Esophagus (tissue), 2 donors: ENCODE data around the gene ALDH9A1. TPM values are rescaled to one million over a fixed set of nuclear protein-coding genes. Genes with fewer than 3 reads are reported as not detected.
"Not testable (repeated sequence)": the region's sequence is repeated elsewhere in the genome, so short reads cannot be mapped to it uniquely, and the experiment has no call there.

Experiments used
- H3K27ac ChIP-seq, 2 donors: one replicate each; pipeline ENCODE4 v1.5.1; 2013; ENCODE audit warnings: low read depth in 2 of 2, mild to moderate bottlenecking in 2 of 2, inconsistent platforms in 1 of 2, low read length in 1 of 2, moderate library complexity in 1 of 2
- H3K27me3 ChIP-seq, 2 donors: one replicate each; pipeline ENCODE4 v1.6.1; 2013; ENCODE audit warnings: low read length in 2 of 2, control low read depth in 1 of 2, mild to moderate bottlenecking in 1 of 2; ENCODE audit not compliant: insufficient read depth in 2 of 2, control insufficient read depth in 1 of 2
- H3K36me3 ChIP-seq, 2 donors: one replicate each; pipeline ENCODE4 v1.6.1; 2013; ENCODE audit warnings: low read length in 1 of 2; ENCODE audit not compliant: control insufficient read depth in 2 of 2, insufficient read depth in 2 of 2
- H3K4me1 ChIP-seq, 2 donors: one replicate each; pipeline ENCODE4 v1.6.1; 2013; ENCODE audit warnings: low read length in 1 of 2; ENCODE audit not compliant: control insufficient read depth in 2 of 2, insufficient read depth in 2 of 2
- H3K4me3 ChIP-seq, 2 donors: one replicate each; pipeline ENCODE4 v1.5.1; 2013; ENCODE audit warnings: low read length in 2 of 2, mild to moderate bottlenecking in 2 of 2, low read depth in 1 of 2, moderate library complexity in 1 of 2
- H3K9me3 ChIP-seq, 2 donors: one replicate each; pipeline ENCODE4 v1.6.1; 2013; ENCODE audit warnings: mild to moderate bottlenecking in 2 of 2, low read depth in 1 of 2, low read length in 1 of 2, moderate library complexity in 1 of 2; ENCODE audit not compliant: control insufficient read depth in 2 of 2, insufficient read depth in 1 of 2
- WGBS, 2 donors: extraction: QIAGEN DNeasy Blood & Tissue Kit; methylation state at CpG; one replicate each; pipeline ENCODE4 v1.1.7; 2013; 5-methylcytosine and 5-hydroxymethylcytosine counted together
- polyA plus RNA-seq, 2 donors: library from polyadenylated mRNA; stranded (reverse); fragments of 200-250 nt; gene quantifications; one replicate each; pipeline ENCODE4 v1.2.3, GENCODE V29; 2013
- donor health status: healthy with polysubstance abuse.
- donor health status: Bipolar disorder and iron deficiency.

Gene ALDH9A1
- polyA plus RNA-seq, 2 donors: 60.4 to 113 TPM

- Histone ChIP-seq H3K36me3 (no peaks in the 10 kb centered on the region), H3K27ac (peak overlapping the region in 1 of 2 donors; percentile 72), H3K27me3 (no peaks in the 10 kb centered on the region), H3K4me3 (peak overlapping the region in 1 of 2 donors; percentile 95), H3K4me1 (no peaks in the 10 kb centered on the region), H3K9me3 (no peaks in the 10 kb centered on the region)
- 5 to 12% methylated on average over 2 of the region's 2 CpGs for WGBS, 2 donors
These were observed 1.7 kb downstream of the ALDH9A1 start for GRCh38 chr1:165696625-165697100.

- Histone ChIP-seq H3K36me3 (no peaks in the 10 kb centered on the region), H3K9me3 (no peaks in the 10 kb centered on the region), H3K4me1 (no peaks in the 10 kb centered on the region), H3K4me3 (no peak overlapping the region), H3K27me3 (no peaks in the 10 kb centered on the region), H3K27ac (peak overlapping the region in 1 of 2 donors; percentile 42)
- 45 to 53% methylated on average over 7 of the region's 7 CpGs for WGBS, 2 donors
These were observed 3.3 kb downstream of the ALDH9A1 start for GRCh38 chr1:165695031-165695430.

- no peaks in the 10 kb centered on the region for H3K9me3 ChIP-seq
- WGBS, 2 donors: 91 to 97% methylated on average over 5 of the region's 5 CpGs
- peaks cover 0 to 3% of the 10 kb centered on the region in 2 donors for H3K36me3 ChIP-seq
- H3K4me3 ChIP-seq: no peak overlapping the region
- H3K27me3 ChIP-seq: no peaks in the 10 kb centered on the region
- no peak overlapping the region for H3K27ac ChIP-seq
- no peaks in the 10 kb centered on the region for H3K4me1 ChIP-seq
These were observed 10.3 kb downstream of the ALDH9A1 start for GRCh38 chr1:165688046-165688445.

GRCh38 chr1:165686971-165687433 lies 11.4 kb downstream of the ALDH9A1 start:
- Histone ChIP-seq H3K27ac (no peak overlapping the region), H3K4me1 (no peaks in the 10 kb centered on the region), H3K27me3 (no peaks in the 10 kb centered on the region), H3K4me3 (no peak overlapping the region), H3K9me3 (no peaks in the 10 kb centered on the region), H3K36me3 (peaks cover 5 to 8% of the 10 kb centered on the region in 2 donors)
- WGBS, 2 donors: 80 to 83% methylated on average over 2 of the region's 2 CpGs

GRCh38 chr1:165686121-165686970 lies 12.0 kb downstream of the ALDH9A1 start:
- Histone ChIP-seq H3K4me1 (no peaks in the 10 kb centered on the region), H3K4me3 (no peak overlapping the region), H3K36me3 (peaks cover 7 to 11% of the 10 kb centered on the region in 2 donors), H3K27me3 (no peaks in the 10 kb centered on the region), H3K27ac (no peak overlapping the region), H3K9me3 (no peaks in the 10 kb centered on the region)
- 81 to 83% methylated on average over 6 of the region's 6 CpGs for WGBS, 2 donors

- H3K27ac ChIP-seq: no peak overlapping the region
- no peaks in the 10 kb centered on the region for H3K4me1 ChIP-seq
- WGBS, 2 donors: 2 to 39% methylated on average over 1 of the region's 1 CpG
- peaks cover 7 to 19% of the 10 kb centered on the region in 2 donors for H3K36me3 ChIP-seq
- no peaks in the 10 kb centered on the region for H3K9me3 ChIP-seq
- no peaks in the 10 kb centered on the region for H3K27me3 ChIP-seq
- no peak overlapping the region for H3K4me3 ChIP-seq
These were observed 14.4 kb downstream of the ALDH9A1 start for GRCh38 chr1:165683848-165684485.

- H3K4me1 ChIP-seq: not testable (repeated sequence)
- H3K36me3 ChIP-seq: peaks cover 13 to 22% of the 10 kb centered on the region in 2 donors
- WGBS, 2 donors: 97 to 98% methylated on average over 4 of the region's 4 CpGs
These were observed 17.6 kb downstream of the ALDH9A1 start for GRCh38 chr1:165680773-165681172.

GRCh38 chr1:165680303-165680702 lies 18.1 kb downstream of the ALDH9A1 start:
- 90% methylated on average over 2 of the region's 2 CpGs for WGBS, 2 donors
- no peaks in the 10 kb centered on the region for H3K9me3 ChIP-seq
- H3K36me3 ChIP-seq: peaks cover 13 to 19% of the 10 kb centered on the region in 2 donors
- H3K4me1 ChIP-seq: no peaks in the 10 kb centered on the region
- H3K27ac ChIP-seq: no peak overlapping the region
- no peaks in the 10 kb centered on the region for H3K27me3 ChIP-seq
- H3K4me3 ChIP-seq: no peak overlapping the region

More at GRCh38 chr1:165680773-165681172, 17.6 kb downstream of the ALDH9A1 start:
- not testable (repeated sequence) for H3K9me3 ChIP-seq, H3K4me3 ChIP-seq, H3K27ac ChIP-seq, H3K27me3 ChIP-seq

GRCh38 chr1:165679282-165680036 lies 18.9 kb downstream of the ALDH9A1 start:
- no peak overlapping the region for H3K4me3 ChIP-seq
- no peaks in the 10 kb centered on the region for H3K9me3 ChIP-seq
- no peaks in the 10 kb centered on the region for H3K27me3 ChIP-seq
- no peak overlapping the region for H3K27ac ChIP-seq
- peaks cover 13 to 19% of the 10 kb centered on the region in 2 donors for H3K36me3 ChIP-seq
- H3K4me1 ChIP-seq: no peaks in the 10 kb centered on the region
- 45 to 100% methylated on average over 1 of the region's 1 CpG for WGBS, 2 donors
